SK-N-SH (cell line): ENCODE results near the gene PTDSS2. TPM values are rescaled to one million over a fixed set of nuclear protein-coding genes. Genes with fewer than 3 reads are reported as not detected.

Experiments used
- CTCF ChIA-PET: fragments of 300-600, 350-600 bp; formaldehyde crosslinking; extraction: SDS; loops from one replicate; lab custom pipeline; 2021; lab: Yijun Ruan, JAX
- POLR2A ChIA-PET: fragments of 350-600 bp; sonication (Branson Sonifier 250); formaldehyde crosslinking; extraction: SDS; loops from one replicate; lab custom pipeline; 2020; ENCODE audit warnings: antibody characterized with exemption, inconsistent platforms; lab: Yijun Ruan, JAX
- DNase-seq: peaks from one replicate; pipeline ENCODE4 v3.0.0; 2012
- H2AFZ ChIP-seq: fragments of 200-600 bp; sonication (generic); 2 replicates; pipeline ENCODE4 v1.8.1; 2016; ENCODE audit warnings: antibody characterized with exemption, mild to moderate bottlenecking, low read depth
- H3F3A ChIP-seq: fragments of 200-600 bp; sonication (generic); replicated peaks from 2 replicates; pipeline ENCODE3; 2016; ENCODE audit warnings: antibody characterized with exemption, mild to moderate bottlenecking; ENCODE audit not compliant: insufficient read depth
- H3K27ac ChIP-seq, 2 experiments: fragments of 200-500 bp in 1 of 2; fragments of 200-600 bp in 1 of 2; sonication (Bioruptor generic) in 1 of 2; sonication (generic), shearing (Covaris generic) in 1 of 2; 2 replicates each; pipeline versions ENCODE4 v1.5.1 to v1.6.1; 2014 to 2016; ENCODE audit warnings: low read depth in 2 of 2, inconsistent platforms in 1 of 2, low read length in 1 of 2, mild to moderate bottlenecking in 1 of 2, mixed read lengths in 1 of 2
- H3K27me3 ChIP-seq: fragments of 200-600 bp; sonication (generic), shearing (Covaris generic); 2 replicates; pipeline ENCODE4 v1.6.1; 2016; ENCODE audit warnings: mixed run types; ENCODE audit not compliant: insufficient read depth
- H3K36me3 ChIP-seq, 2 experiments: fragments of 200-500 bp in 1 of 2; fragments of 200-600 bp in 1 of 2; sonication (Bioruptor generic) in 1 of 2; sonication (generic) in 1 of 2; replicated peaks in 1 of 2; 2 replicates each; pipeline versions ENCODE3 to v1.5.1; 2014 to 2016; ENCODE audit warnings: low read length in 1 of 2, mild to moderate bottlenecking in 1 of 2; ENCODE audit not compliant: insufficient read depth in 2 of 2, control insufficient read depth in 1 of 2
- H3K4me1 ChIP-seq, 2 experiments: fragments of 200-500 bp in 1 of 2; fragments of 200-600 bp in 1 of 2; sonication (Bioruptor generic) in 1 of 2; sonication (generic), shearing (Covaris generic) in 1 of 2; 2 replicates each; pipeline versions ENCODE4 v1.5.1 to v1.6.1; 2014 to 2016; ENCODE audit warnings: low read depth in 1 of 2, low read length in 1 of 2, mixed run types in 1 of 2; ENCODE audit not compliant: insufficient read depth in 2 of 2, control insufficient read depth in 1 of 2
- H3K4me2 ChIP-seq: fragments of 200-600 bp; sonication (generic), shearing (Covaris generic); 2 replicates; pipeline ENCODE4 v1.6.1; 2017; ENCODE audit warnings: mixed run types
- H3K4me3 ChIP-seq, 2 experiments: fragments of 200-500 bp in 1 of 2; fragments of 200-600 bp in 1 of 2; sonication (Bioruptor generic) in 1 of 2; sonication (generic), shearing (Covaris generic) in 1 of 2; 2 replicates each; pipeline versions ENCODE4 v1.5.1 to v1.8.1; 2014 to 2016; ENCODE audit warnings: low read depth in 2 of 2, inconsistent platforms in 1 of 2, low read length in 1 of 2, mild to moderate bottlenecking in 1 of 2, mixed read lengths in 1 of 2, moderate library complexity in 1 of 2
- H3K79me2 ChIP-seq: fragments of 200-600 bp; sonication (generic); 2 replicates; pipeline ENCODE4 v1.8.1; 2017; ENCODE audit warnings: mild to moderate bottlenecking; ENCODE audit not compliant: insufficient read depth
- H3K9ac ChIP-seq: fragments of 200-600 bp; sonication (generic); 2 replicates; pipeline ENCODE4 v1.6.1; 2017; ENCODE audit warnings: mixed run types
- H3K9me2 ChIP-seq: fragments of 200-600 bp; sonication (generic); 2 replicates; pipeline ENCODE4 v1.6.1; 2017; ENCODE audit warnings: mixed run types
- H3K9me3 ChIP-seq: fragments of 200-600 bp; sonication (generic); 2 replicates; pipeline ENCODE4 v1.6.1; 2017; ENCODE audit warnings: mixed run types, mild to moderate bottlenecking, moderate library complexity
- H4K20me1 ChIP-seq: fragments of 200-600 bp; sonication (generic); 2 replicates; pipeline ENCODE4 v1.6.1; 2017; ENCODE audit warnings: mild to moderate bottlenecking, mixed run types; ENCODE audit not compliant: insufficient read depth
- CHD2 ChIP-seq: fragments of 150-350 bp; IDR thresholded peaks from 2 replicates; pipeline ENCODE4 v1.6.1; 2018; ENCODE audit warnings: low read length; ENCODE audit not compliant: partially characterized antibody
- ELF1 ChIP-seq: IDR thresholded peaks from 2 replicates; pipeline ENCODE4 v1.4.0; 2012
- EP300 ChIP-seq, 2 experiments: IDR thresholded peaks; 2 replicates each; pipeline versions ENCODE4 v1.4.0 to v1.6.1; 2012; ENCODE audit warnings: borderline replicate concordance in 1 of 2, low read depth in 1 of 2, low read length in 1 of 2
- EZH2phosphoT487 ChIP-seq: fragments of 200-600 bp; sonication (generic); IDR thresholded peaks from 2 replicates; pipeline ENCODE4 v1.6.1; 2017; ENCODE audit warnings: low read depth, mixed run types, mild to moderate bottlenecking, antibody characterized with exemption, moderate library complexity, borderline replicate concordance
- FOSL2 ChIP-seq: IDR thresholded peaks from 2 replicates; pipeline ENCODE4 v1.4.0; 2012; ENCODE audit warnings: low read depth, mild to moderate bottlenecking, moderate library complexity, borderline replicate concordance
- FOXJ3 ChIP-seq: sonication (generic); formaldehyde crosslinking; IDR thresholded peaks from 2 replicates; pipeline ENCODE4 v1.5.1; 2020; ENCODE audit warnings: mild to moderate bottlenecking, missing genetic modification reagents
- FOXM1 ChIP-seq: IDR thresholded peaks from 2 replicates; pipeline ENCODE4 v1.4.0; 2012; ENCODE audit warnings: low read depth, mild to moderate bottlenecking
- GABPA ChIP-seq: IDR thresholded peaks from 2 replicates; pipeline ENCODE4 v1.4.0; 2012; ENCODE audit warnings: low read depth, mild to moderate bottlenecking
- GATA2 ChIP-seq: sonication (generic); formaldehyde crosslinking; IDR thresholded peaks from 2 replicates; pipeline ENCODE4 v1.5.0; 2020; ENCODE audit warnings: mild to moderate bottlenecking, missing genetic modification reagents
- MEF2A ChIP-seq: IDR thresholded peaks from 2 replicates; pipeline ENCODE4 v1.4.0; 2012; ENCODE audit warnings: low read depth, borderline replicate concordance
- POLR2AphosphoS5 ChIP-seq: IDR thresholded peaks from 2 replicates; pipeline ENCODE4 v1.6.1; 2012; ENCODE audit warnings: low read depth, low read length
- RAD21 ChIP-seq: IDR thresholded peaks from 2 replicates; pipeline ENCODE4 v1.6.1; 2012; ENCODE audit warnings: mild to moderate bottlenecking, low read length
- RFX5 ChIP-seq: IDR thresholded peaks from 2 replicates; pipeline ENCODE4 v1.6.1; 2012; ENCODE audit warnings: mild to moderate bottlenecking, improper control_type of control experiment, low read length
- RXRA ChIP-seq: IDR thresholded peaks from 2 replicates; pipeline ENCODE4 v1.4.0; 2012; ENCODE audit warnings: low read depth, mild to moderate bottlenecking, borderline replicate concordance
- SMC3 ChIP-seq: IDR thresholded peaks from 2 replicates; pipeline ENCODE4 v1.6.1; 2012; ENCODE audit warnings: low read depth, low read length, improper control_type of control experiment
- TCF12 ChIP-seq: IDR thresholded peaks from 2 replicates; pipeline ENCODE4 v1.4.0; 2012
- WGBS: methylation state at CpG from one replicate; pipeline ENCODE4 v1.1.6; 2017; ENCODE audit warnings: low lambda C conversion rate; 5-methylcytosine and 5-hydroxymethylcytosine counted together
- polyA plus RNA-seq, 3 experiments: library from polyadenylated mRNA; depleted of rRNA; stranded (reverse); fragments of >200 nt; gene quantifications; 2 replicates each; pipeline ENCODE4 v1.2.3, GENCODE V29; 2012
- TF ChIP-seq, protein P1 (sequence below): IDR thresholded peaks from 2 replicates; pipeline ENCODE4 v1.6.1; 2012; ENCODE audit warnings: mild to moderate bottlenecking, low read depth, low read length, moderate library complexity
- TF ChIP-seq, protein P2 (sequence below): IDR thresholded peaks from 2 replicates; pipeline ENCODE4 v1.4.0; 2012; ENCODE audit warnings: low read depth, borderline replicate concordance
- TF ChIP-seq, protein P3 (sequence below): IDR thresholded peaks from 2 replicates; pipeline ENCODE4 v1.4.0; 2012; ENCODE audit warnings: low read depth
- TF ChIP-seq, protein P4 (sequence below): IDR thresholded peaks from 2 replicates; pipeline ENCODE4; 2012
- TF ChIP-seq, protein P5 (sequence below): fragments of 200-600 bp; sonication (generic); IDR thresholded peaks from 2 replicates; pipeline ENCODE4 v1.6.1; 2017; ENCODE audit warnings: antibody characterized with exemption, mild to moderate bottlenecking, moderate library complexity

Gene PTDSS2
- polyA plus RNA-seq, 1 of the 3 experiments (the other 2 are of a cell fraction): 28.6 TPM

- Histone ChIP-seq H3K36me3 (peaks cover 0 to 19% of the 10 kb centered on the region in 2 experiments), H3K27ac (no peak overlapping the region), H3K9ac (no peak overlapping the region), H3F3A (peaks cover 4% of the 10 kb centered on the region), H2AFZ (no peak overlapping the region), H3K4me3 (peak overlapping the region; percentile 13 to 51; a peak in 2 of 4 replicates), H3K4me1 (no peaks in the 10 kb centered on the region; a peak in 1 of 4 replicates), H3K79me2 (no peaks in the 10 kb centered on the region), H3K9me2 (no peaks in the 10 kb centered on the region), H3K9me3 (peaks cover 7% of the 10 kb centered on the region; the same call in 1 of the 2 replicates), H3K27me3 (no peaks in the 10 kb centered on the region), H4K20me1 (no peaks in the 10 kb centered on the region), H3K4me2 (no peak overlapping the region)
- ChIA-PET CTCF (interaction anchor here (0.6 to 1.9 kb wide), 33 partner anchors 9 to 320 kb away, joined by 3 to 16 read pairs (median 4); partner anchors contain the start of genes HRAS, LMNTD2 and RNH1), POLR2A (no interaction called here)
- 41% methylated on average over 33 of the region's 74 CpGs for whole genome bisulfite sequencing
- TF ChIP-seq, protein P1, sequence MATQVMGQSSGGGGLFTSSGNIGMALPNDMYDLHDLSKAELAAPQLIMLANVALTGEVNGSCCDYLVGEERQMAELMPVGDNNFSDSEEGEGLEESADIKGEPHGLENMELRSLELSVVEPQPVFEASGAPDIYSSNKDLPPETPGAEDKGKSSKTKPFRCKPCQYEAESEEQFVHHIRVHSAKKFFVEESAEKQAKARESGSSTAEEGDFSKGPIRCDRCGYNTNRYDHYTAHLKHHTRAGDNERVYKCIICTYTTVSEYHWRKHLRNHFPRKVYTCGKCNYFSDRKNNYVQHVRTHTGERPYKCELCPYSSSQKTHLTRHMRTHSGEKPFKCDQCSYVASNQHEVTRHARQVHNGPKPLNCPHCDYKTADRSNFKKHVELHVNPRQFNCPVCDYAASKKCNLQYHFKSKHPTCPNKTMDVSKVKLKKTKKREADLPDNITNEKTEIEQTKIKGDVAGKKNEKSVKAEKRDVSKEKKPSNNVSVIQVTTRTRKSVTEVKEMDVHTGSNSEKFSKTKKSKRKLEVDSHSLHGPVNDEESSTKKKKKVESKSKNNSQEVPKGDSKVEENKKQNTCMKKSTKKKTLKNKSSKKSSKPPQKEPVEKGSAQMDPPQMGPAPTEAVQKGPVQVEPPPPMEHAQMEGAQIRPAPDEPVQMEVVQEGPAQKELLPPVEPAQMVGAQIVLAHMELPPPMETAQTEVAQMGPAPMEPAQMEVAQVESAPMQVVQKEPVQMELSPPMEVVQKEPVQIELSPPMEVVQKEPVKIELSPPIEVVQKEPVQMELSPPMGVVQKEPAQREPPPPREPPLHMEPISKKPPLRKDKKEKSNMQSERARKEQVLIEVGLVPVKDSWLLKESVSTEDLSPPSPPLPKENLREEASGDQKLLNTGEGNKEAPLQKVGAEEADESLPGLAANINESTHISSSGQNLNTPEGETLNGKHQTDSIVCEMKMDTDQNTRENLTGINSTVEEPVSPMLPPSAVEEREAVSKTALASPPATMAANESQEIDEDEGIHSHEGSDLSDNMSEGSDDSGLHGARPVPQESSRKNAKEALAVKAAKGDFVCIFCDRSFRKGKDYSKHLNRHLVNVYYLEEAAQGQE: no peak
- TF ChIP-seq, protein P2, sequence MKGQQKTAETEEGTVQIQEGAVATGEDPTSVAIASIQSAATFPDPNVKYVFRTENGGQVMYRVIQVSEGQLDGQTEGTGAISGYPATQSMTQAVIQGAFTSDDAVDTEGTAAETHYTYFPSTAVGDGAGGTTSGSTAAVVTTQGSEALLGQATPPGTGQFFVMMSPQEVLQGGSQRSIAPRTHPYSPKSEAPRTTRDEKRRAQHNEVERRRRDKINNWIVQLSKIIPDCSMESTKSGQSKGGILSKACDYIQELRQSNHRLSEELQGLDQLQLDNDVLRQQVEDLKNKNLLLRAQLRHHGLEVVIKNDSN: peak; percentile 89
- TF ChIP-seq RFX5: no peak
- TF ChIP-seq FOSL2: peak; percentile 6; the same call in 1 of the 2 replicates
- no peak for TF ChIP-seq POLR2AphosphoS5
- TF ChIP-seq SMC3: peak; percentile 12; the same call in 1 of the 2 replicates
- no peak for TF ChIP-seq CHD2
- no peak for TF ChIP-seq GATA2 (CRISPR knock-in tag)
- no peak for TF ChIP-seq GABPA
- TF ChIP-seq RXRA: no peak
- no peak for TF ChIP-seq MEF2A
- TF ChIP-seq EZH2phosphoT487: no peak
- no peak for TF ChIP-seq EP300 (IDR thresholded peaks at IDR 0.05; ENCODE audit: borderline replicate concordance in 1 of 2, low read depth in 1 of 2, low read length in 1 of 2)
- TF ChIP-seq RAD21: peak; percentile 55
- TF ChIP-seq FOXM1: no peak
- TF ChIP-seq, protein P3, sequence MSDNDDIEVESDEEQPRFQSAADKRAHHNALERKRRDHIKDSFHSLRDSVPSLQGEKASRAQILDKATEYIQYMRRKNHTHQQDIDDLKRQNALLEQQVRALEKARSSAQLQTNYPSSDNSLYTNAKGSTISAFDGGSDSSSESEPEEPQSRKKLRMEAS: peak; percentile 74
- TF ChIP-seq, protein P4, sequence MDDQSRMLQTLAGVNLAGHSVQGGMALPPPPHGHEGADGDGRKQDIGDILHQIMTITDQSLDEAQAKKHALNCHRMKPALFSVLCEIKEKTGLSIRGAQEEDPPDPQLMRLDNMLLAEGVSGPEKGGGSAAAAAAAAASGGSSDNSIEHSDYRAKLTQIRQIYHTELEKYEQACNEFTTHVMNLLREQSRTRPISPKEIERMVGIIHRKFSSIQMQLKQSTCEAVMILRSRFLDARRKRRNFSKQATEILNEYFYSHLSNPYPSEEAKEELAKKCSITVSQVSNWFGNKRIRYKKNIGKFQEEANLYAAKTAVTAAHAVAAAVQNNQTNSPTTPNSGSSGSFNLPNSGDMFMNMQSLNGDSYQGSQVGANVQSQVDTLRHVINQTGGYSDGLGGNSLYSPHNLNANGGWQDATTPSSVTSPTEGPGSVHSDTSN: no peak
- TF ChIP-seq TCF12: no peak
- TF ChIP-seq ELF1: no peak
- no peak for TF ChIP-seq FOXJ3
- TF ChIP-seq, protein P5, sequence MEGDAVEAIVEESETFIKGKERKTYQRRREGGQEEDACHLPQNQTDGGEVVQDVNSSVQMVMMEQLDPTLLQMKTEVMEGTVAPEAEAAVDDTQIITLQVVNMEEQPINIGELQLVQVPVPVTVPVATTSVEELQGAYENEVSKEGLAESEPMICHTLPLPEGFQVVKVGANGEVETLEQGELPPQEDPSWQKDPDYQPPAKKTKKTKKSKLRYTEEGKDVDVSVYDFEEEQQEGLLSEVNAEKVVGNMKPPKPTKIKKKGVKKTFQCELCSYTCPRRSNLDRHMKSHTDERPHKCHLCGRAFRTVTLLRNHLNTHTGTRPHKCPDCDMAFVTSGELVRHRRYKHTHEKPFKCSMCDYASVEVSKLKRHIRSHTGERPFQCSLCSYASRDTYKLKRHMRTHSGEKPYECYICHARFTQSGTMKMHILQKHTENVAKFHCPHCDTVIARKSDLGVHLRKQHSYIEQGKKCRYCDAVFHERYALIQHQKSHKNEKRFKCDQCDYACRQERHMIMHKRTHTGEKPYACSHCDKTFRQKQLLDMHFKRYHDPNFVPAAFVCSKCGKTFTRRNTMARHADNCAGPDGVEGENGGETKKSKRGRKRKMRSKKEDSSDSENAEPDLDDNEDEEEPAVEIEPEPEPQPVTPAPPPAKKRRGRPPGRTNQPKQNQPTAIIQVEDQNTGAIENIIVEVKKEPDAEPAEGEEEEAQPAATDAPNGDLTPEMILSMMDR: peak; percentile 80
- DNase-seq: peak; percentile 97
Measured at GRCh38 chr11:518463-519202, 68.6 kb downstream of the PTDSS2 start.
